NCI-H345 treated with DMSO at 0.1 percent for 48 hours (cell line): ENCODE measurements around the gene MTOR.

Experiments
- DNase-seq: peaks from one replicate; lab custom pipeline; 2025; ENCODE audit not compliant: unreplicated experiment; lab: John Stamatoyannopoulos, UW

Gene MTOR

DNA sequence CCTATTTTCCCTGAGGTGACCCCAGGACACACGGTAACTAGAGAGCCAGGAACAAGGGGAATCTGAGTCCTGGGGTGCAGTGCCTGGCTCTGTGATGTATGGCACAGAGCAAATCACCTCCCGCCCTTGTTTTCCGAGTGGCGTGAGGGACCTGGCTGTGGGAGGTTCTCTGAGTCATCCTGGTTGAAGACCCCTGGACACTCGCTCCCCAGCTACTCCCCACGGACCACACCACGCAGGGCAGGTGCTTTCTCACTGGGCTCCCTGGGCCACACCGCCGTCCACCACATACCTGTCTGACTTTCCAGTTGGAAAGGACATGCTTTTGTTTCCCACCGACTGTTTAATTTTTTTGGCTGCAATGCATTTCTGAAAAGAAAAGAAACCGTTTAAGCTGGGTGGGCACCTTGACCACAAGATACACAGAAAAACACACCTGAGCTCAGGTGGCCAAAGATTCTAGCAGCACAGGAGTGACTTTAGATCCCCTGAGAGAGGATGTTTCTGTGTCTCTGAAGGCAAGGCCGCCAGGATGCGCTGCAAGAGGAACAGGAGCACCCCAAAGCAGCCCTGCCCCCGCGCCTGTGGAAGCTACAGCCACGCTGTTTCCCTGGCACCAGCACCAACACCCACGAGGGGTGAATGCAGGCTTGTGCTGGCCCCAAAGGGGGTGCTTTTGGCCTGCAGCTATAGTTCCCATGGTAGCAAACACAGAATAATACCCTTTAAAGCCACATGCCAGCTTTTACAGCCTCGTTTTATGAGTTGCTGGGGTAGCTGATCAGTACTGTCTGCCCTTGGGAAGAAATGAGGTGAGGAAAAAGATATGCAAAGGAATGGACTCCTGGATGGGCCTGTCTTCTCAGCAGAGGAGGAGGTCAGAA, 194.4 kb downstream of the MTOR start:
- DNase-seq, result no peak

DNA sequence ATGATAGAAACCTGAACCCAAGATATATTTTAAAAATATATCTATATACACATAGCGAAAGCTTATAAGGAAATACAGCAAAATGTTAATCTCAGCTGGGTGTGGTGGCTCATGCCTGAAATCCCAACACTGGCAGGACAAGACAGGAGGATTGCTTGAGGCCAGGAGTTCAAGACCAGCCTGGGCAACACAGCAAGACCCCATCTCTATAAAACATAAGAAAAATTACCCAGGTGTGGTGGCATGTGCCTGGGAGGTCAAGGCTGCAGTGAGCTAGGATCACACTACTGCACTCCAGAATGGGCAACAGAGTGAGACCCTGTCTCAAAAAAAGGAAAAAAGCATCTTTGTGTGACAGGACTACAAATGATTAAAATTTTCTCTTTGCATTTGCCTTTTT, 196.6 kb downstream of the MTOR start:
- no peak for DNase-seq

DNA sequence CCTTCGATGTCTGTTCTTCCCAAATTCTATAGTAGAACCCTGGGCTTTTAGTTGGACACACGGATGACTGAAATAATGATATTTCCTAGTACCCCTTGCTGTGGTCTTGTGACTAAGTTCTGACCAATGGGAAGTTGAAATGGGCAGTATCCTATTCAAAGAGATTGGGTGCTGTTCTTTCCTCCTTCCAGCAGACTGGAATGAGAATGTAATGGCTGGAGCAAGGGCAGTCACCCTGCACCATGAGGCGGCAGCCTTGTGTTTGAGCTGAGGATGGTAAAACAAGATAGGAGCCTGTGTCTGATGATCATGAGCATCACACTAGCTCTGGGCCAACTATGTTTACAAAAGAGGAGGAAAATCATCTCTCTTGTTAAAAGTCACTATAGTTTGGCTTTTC, 197.4 kb downstream of the MTOR start:
- DNase-seq, result no peak

DNA sequence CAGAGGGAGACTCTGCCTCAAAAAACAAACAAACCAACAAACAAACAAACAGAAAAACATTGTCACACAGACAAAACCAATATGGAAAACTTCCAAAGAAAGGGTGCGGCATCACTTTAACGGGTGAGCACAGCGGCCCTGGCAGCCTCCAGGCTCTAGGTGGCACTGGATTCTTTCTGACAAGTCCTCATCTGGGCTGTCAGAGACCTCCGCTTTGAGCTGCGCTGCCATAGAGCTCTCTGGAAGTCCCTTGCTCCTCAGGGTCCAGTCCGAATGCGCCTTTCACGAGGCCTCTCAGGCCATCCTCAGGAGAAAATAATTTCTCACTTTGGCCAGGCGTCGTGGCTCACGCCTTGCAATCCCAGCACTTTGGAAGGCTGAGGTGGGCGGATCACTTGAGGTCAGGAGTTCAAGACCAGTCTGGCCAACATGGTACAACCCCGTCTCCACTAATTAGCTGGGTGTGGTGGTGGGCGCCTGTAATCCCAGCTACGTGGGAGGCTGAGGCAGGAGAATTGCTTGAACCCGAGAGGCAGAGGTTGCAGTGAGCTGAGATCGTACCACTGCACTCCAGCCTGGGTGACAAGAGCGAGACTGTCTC, 198.3 kb downstream of the MTOR start:
- peak; percentile 33 for DNase-seq

DNA sequence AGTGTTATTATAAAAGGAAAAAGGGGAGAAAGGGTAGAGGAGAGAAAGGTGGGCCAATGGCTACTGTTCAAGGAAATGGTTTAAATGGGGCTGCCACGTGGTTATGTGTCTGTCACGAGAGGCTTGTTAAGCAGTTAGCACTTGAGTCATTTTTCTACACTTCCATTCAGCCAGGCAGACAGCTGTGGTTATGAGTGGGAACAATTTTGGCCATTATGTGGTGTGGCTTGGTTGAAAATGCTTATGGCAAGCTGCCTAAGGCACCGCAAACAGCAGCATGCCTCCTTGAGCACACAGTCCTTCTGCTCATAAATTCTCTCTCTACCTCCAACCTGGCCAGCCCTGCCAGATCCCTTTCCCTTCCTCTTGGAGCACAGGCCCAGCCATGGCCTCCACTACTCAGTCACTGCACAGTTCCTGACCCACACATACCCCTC, 199.4 kb downstream of the MTOR start:
- peak; percentile 11 for DNase-seq

DNA sequence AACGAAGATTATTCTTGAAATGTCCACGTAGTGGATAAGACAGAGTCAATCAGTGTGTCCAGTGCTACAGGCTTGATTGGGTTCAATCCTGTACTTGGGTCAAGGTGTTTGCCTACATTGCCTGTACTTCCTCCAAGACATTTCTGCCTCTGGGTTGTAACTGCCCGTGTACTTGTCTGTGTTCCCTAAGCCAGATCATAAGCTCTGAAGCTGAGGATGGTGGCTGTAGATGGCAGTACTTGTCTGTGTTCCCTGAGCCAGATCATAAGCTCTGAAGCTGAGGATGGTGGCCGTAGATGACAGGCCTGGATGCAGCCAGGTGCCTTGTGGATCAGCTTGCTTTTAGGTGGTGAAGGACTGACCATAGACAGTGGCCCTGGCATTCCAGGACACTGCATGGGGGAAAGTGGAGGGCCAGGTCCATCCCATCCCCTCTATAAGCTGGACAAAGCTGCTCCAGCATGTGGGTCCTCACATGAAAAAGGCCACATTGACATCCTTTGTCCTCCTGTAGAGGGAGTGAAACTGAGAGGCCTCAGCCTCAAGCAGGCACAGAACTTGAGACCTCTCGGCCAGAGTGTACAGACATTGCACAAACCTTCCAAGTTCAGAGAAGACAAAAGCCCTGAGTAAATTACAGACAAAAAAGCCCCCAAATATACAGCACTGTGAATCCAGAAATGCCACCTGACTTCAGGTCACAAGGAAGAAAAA, 200.5 kb downstream of the MTOR start:
- no peak for DNase-seq

DNA sequence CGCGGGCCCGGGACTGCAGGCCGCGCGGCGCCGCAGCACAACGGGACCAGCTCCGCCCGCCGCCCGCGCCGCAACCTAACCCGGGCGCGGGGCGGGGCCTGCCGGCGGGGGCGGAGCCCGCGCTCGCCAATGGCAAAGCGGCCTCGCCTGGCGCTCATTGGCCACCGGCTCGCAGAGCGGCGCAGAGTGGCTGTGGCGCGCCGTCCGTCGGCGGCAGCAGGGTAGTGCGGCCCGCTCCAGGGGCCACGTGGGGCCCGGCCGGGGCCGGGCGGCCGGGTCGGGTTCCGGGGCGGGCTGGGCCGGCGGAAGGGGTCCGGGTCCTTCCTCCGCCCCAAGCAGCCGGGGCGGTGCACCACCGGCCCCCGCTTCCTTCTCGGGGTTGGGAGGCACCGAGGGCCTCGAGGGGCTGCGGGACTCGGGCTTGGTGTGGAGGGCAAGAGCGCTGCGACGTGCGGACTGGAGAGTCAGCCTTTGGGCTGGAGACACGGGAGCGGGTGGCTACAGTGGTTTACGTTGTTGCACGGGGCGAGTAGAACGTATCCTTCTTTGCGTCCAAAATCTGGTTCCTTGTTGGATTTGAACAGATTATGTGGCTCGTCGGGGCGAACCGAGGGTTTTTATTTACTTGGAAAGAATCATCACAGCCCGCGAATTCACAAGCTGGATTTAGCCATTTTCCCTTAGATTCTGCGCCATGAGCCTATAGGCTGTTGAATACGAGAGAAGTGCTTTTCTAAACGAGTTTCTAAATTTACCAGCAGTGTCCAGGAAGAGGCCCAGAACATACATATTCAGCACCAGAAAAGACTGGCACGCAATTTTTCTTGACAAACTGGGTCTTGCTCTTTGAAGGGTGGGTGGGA, 202.2 kb downstream of the MTOR start, which contains the start of gene SRM:
Gene SRM (minus strand): TSS at position 51 of the 863 bp plus-strand sequence. CDS start 75 bp downstream, outside the sequence.
- DNase-seq, result peak; percentile 87

DNA sequence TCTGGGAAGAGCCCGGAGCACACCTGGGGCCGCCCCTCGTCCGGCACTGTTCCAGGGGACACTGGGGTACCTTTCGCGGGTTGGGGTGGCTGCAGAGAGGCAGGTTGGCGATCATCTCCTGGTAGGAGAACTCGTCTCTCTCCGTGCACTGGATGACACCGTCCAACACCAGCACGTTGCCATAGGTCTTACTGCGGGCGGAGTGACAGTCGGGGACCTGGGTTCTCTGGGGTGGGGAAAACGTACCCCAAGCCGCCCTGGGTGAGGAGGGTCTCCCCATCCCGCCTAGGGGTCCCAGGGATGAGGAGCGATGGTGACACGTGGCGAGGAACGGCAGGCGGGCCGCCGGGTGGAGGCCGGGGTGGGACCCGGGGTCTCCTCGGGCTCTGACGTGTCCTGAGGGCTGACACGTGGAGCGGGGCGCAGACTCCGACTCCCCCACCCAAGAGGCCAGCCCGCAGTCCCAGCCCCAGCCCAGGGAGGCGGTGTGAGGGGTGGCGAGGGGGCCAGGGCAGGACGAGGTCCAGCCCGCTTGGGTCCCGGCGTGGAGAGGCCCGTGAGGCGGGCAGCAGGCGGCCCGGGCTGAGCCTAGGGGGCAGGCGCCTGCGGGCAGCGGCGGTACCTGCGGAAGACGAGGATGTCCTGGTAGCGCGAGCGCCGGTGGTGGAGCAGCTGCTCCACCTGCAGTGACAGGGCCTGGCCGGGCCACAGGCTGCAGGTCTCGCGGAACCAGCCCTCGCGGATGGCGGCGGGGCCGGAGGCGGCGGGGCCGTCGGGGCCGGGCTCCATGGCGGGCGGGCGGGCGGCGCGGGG, 203.0 kb downstream of the MTOR start:
- DNase-seq, result no peak

DNA sequence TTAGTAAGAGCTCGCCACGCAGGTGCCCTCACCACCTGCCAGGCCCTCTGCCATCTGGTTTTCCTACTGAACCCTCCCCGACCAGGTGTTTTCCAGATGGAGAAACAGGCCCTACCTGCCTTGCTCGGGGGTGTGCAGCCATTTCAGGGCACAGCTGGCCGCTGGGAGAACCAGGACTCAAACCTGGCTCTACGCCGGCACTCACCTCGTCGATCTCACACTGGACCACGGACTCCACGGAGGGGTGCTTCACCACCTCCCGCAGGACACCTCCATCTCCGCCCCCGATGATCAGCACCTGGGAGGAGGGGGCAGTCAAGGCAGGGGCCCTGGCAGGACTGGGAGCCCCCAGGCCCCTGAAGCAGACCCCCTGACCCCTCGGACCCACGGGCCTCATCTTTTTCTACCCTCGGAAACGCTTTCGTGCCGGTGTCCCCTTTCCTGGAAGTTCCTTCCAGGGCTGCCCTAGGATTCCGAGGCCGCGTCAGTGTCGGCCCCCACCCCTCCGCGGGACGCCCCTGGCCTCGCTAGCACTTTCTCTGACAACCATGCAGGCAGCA, 203.7 kb downstream of the MTOR start:
- peak; percentile 41 for DNase-seq

DNA sequence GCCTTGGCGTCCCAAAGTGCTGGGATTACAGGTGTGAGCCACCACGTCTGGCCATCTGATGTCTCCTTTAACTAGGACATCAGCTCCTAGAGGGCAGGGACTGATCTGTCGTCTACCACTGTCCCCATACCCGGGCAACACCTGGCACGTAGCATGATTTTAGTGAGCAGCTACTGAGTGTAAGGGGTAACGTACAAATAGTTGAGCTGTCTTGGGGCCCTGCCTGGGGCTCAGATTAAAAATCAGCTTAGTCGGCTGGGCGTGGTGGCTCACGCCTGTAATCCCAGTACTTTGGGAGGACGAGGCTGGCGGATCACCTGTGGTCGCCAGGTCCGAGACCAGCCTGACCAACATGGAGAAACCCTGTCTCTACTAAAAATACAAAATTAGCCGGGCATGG, 204.3 kb downstream of the MTOR start:
- DNase-seq, result no peak

DNA sequence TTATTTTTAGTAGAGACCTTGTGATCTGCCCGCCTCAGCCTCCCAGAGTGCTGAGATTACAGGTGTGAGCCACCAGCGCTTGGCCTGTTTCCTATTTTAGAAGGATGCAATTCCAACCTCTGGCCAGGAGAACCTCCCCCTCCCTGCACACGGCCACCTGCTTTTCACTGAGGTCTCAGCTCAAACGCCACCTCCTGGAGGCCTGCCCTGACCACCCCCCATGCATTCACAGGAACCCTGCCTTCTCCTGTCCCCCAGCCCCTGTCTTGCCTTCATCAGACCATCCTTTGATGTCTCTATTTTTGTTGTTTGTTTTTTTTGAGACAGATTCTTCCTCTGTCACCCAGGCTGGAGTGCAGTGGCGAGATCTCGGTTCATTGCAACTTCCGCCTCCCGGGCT, 204.9 kb downstream of the MTOR start:
- no peak for DNase-seq
